Hematopoietic multipotent progenitor cell treated with erythropoietin and hydrocortisone succinate and interleukin-3 and kit ligand, for 17 days (in vitro differentiated cells): ENCODE measurements around the gene LRMDA.
"Not testable (repeated sequence)": the region's sequence is repeated elsewhere in the genome, so short reads cannot be mapped to it uniquely, and the experiment has no call there.

ENCODE experiments used
- DNase-seq: peaks from one replicate; pipeline ENCODE4 v3.0.0-alpha.2; 2015; ENCODE audit warnings: low spot score

Gene LRMDA

DNA sequence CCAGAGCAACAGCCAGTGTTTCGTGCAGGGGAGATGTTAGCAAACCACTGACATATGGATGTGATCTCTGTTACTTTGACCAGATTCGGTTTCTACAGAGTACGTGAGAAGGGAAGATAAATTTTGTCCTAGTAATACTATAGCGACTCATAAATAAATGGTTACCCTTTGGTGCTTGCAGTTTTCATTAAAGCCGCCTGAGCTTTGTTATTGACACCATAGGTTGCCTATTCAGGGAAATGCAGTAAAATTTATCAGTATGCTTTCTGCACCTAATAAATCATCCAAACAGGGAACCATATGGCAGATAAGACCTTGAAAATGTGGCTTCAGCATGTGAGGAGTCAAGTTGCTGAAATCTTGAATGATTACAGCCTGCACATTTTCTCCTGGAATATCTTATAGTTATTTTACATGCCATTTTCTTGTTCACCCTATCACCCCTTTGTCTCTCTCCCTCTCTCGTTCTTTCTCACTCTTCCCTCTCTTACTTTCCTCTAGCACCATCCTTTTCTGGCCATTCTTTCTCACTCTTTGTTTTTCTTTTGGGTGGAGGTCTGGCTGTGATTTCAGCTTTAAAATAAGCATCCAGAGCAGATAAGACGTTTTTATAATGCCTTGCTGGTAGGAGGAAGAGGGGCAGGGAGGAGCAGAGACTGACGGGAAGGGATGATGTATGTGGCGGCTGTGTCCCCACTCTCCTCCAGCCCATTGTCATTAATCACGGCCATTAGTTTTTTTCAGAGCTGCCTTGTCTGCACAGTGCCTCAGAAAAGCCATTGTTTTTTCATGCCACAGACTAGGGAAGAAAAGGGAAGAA lies 182.5 kb downstream of the LRMDA start:
- no peak for DNase-seq

DNA sequence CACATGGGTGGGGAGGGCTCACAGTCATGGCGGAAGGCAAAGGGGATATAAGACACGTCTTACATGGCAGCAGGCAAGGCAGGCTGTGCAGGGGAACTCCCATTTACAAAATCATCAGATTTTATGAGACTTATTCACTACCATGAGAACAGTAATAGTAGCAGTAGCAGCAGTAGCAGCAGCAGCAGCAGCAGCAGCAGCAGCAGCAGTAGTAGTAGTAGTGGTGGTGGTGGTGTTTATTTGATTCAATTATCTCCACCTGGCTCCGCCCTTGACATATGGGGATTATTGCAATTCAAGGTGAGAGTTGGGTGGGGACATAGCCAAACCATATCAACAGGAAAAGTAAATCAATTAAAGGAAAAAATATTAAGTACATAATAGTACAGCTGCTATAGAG lies 184.7 kb downstream of the LRMDA start:
- DNase-seq = no peak

DNA sequence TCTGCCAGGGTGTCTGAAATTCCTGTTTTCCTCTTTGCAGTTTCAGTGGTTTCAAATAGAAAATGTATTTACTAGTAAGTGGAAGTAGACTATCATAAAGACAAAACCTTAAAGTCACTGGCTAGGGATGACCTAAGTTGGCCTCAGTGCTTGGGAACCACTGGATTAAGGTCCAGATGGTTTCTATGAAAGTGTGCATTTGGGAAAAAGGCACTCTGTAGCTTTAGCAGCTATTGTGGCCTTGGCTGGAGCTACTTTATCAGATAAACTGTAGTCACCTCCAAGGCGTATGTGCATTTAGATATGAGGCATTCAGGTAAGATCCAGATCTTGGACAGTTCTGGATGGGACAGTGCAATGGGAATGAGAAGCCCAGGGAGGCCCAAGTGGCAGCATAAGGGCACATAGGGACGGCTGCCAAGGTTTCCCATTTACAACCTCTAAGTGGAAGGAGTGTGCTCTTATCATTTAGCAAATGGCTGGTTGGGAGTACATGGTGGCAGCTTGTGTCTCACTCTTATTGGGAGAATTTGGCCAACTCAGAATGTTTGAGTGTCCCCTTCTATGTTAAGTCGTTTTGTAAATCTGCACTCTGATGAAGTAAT lies 185.6 kb downstream of the LRMDA start:
- no peak for DNase-seq

DNA sequence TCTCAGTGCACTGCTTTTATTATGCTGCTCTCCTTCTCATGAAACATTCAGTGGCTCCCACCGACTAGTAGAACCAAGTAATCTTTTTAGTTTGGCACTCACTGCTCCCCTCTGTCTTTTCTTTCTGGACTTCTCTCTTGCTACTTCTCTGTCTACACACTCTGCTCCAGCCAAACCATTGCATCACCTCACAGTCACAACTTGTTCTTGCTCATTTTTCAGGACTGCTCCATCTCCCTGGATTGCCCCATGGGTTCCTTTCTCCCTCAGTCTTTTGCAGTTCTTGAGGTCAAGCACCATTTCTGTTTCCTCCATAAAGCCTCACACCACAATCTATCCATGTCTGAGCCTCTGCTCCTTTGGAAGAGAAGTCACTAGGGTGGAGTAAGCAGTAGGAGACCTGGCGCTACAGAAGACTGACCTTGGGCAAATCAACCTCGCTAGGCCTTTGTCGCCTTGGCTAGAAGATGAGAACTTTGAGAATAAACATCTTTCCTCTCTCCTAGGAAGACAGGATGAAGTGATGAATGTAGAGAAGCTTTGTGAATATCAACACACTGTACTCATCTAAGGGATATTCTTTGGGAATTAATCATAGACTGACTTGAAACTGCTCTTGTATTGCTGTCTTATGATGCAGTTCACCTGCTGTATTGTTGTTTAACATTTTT lies 186.2 kb downstream of the LRMDA start:
- no peak for DNase-seq

DNA sequence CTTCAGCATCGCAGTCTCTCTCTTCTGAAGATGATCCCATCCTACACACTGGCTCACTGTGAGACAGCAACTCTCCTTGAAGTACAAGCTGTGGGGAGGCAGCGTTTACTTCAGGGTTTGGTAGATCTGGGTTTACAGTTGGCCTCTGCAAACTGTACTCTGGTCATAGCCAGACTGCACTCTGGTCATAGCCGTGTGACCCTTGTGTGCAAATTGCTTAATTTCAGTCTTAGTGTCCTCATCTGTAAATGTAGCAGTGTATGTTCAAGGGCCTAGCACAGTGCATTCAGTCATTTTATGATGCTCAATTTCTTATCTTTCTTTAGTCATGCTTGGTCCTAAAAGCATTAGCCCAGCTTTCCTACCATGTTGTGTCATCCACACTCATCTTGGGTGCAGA lies 188.2 kb downstream of the LRMDA start:
- DNase-seq = no peak

DNA sequence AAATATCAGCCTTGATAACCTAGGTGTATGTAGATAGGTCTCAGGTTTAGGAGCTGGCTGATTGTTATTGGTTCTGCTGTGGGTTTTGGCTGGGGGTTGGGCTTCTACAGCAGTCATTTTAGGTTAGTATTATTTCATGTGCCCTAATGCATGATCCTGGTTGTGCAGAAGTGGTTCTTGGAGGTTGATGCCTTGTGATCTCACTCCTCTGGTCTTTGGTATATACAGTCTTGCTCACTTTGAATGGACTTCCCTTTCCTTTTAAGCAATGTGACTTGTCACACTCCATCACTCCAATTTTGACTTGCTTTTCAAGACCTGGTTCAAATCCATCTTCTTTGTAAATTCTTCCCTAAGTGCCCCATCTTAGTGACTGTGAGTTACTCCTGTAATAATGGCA lies 188.9 kb downstream of the LRMDA start:
- DNase-seq = no peak

DNA sequence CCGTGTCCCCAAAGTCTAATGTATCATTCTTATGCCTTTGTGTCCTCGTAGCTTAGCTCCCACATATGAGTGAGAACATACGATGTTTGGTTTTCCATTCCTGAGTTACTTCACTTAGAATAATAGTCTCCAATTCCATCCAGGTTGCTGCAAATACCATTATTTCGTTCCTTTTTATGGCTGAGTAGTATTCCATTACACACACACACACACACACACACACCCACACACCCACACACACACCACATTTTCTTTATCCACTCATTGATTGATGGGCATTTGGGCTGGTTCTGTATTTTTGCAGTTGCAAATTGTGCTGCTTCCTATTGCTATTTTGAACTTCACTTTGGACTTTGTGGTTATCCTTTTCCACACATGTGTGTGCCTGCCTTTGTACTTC lies 189.6 kb downstream of the LRMDA start:
- not testable (repeated sequence) for DNase-seq

DNA sequence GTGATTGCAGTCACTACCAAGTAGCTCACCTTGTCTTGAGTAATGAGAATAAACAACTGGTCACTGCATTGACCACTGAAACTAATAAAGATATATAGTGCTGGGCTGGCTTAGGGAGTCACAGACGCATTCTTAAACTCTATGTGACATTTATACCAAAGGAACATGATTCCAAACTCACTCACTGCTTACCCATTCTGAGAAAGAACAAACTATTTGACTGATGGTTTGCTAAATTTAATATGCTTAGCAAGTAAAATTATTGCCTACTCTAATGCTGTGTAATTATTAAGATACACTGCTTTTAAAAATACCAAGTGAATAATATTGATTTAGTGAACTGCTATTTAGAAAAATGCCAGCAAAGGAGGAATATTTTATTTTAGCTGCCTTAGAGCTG lies 191.1 kb downstream of the LRMDA start:
- no peak for DNase-seq

DNA sequence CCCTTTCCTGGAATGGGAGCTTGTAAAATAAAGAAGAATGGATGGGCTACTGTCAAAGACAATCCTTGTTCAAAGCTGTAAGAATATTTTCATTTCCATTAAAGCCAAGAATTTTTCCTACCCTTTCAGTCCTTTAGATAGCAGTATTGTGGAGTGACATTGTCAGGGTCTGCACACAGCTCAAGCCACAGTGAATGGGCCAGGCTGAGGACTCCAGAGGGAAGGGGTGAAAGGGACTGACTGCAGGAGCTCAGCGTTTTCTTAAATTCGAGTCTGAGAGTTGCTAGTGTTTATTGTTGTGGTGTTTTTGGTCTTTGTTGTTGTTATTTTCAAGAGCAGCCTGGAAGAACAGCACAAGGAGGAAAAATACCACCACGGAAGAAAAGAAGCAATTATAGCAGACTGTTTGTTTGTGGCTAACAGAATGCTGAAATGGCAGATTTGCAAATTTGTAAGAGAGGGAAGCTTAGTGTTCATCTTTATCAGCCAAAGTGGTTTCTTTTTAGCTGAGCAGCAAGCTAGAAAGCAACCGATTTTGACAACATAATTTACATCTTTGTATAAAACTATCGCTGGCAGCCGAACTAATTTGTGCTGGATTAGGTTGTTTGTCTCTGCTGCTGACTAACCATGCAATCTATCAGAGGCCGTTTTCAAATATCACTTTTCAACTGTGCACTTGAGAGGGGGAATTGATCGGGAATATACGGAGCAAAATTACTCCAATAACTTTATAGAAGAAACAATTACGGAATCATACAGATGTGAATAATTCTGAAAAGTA lies 192.1 kb downstream of the LRMDA start:
- DNase-seq = no peak

DNA sequence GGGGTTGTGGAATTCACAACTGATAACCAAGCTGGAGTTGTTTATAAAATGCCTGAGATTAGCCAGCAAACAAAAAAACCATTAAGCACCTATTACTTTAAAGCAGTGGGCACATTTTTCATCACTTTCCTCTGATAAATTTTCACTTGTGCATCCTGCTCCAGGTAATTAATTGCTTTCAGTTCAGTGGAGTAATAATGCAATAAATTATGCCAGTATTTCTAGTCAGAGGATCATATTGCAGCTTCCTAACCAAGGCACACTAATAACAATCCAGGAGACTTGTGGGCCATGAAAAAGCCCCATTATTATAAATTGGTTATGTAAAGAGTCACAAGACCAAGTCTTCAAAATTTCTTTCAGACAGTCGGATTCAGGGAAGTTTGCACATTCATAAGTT lies 193.2 kb downstream of the LRMDA start:
- no peak for DNase-seq

DNA sequence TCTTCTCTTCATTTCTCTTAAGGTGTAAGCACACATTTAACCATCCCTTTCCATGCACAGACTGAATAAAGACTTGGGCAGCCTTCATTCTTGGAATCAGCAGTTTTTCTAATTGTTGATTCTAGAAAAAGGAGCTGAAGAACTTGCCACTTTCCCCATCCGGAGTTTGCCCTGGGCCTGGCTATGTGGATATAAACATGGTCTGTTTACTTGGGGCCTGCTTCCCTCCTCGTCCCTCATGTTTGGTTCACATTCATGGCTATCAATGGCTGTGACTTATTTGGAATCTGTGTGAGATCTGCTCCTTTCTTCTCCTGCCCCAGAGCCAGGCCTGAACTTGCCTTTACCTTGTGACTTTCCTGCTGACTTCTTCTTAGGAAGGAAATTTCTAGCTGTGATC lies 199.3 kb downstream of the LRMDA start:
- no peak for DNase-seq

DNA sequence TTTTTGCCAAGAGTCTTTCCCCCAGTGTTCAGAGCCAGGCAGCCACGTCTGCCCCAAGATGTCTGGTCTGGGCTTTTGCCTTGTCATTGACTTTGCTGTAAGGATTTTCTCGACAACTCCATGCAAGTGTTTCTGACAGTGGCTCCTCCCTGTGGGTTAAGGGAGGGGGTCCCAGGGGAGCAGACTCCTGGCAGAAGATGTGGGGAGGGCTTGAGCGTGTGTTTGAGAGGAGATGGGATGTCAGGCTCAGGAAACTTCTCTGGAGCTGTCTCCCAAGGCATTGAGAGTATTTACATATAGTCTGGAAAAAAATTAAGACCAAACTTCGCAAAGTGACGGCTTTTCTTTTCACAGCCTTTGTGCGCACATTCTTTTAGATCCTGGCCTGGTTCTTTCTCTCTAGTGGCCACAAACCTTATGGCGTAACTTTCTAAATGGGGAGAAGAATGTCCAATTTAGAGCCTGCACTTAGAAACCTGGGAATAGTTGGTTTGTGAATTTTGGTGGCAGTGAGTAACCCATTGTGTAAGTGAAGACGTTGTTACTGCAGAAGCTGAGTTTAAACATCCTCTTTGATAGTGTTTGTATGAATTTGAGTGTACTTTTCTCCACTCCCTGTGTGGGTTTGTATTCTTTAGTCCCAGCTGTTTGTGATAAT lies 201.5 kb downstream of the LRMDA start:
- no peak for DNase-seq

DNA sequence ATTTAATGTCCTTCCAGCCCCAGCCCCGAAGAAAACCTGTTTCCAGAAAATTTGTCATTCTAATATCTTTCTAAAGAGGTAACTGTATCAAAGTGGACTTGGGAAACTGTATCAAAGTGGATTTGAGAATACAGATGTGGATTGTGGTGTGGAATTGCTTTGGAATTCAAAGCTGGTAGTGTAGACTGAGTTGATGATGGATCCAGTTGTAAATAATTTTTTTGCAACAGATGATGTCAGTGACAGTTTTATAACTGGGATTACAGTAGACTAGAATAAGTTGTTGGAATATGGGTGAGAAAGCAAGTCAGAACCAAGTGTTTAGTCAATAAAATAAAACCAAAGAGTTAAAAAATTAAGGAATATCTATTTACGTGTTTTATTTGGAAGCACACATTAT lies 202.1 kb downstream of the LRMDA start:
- DNase-seq = no peak

DNA sequence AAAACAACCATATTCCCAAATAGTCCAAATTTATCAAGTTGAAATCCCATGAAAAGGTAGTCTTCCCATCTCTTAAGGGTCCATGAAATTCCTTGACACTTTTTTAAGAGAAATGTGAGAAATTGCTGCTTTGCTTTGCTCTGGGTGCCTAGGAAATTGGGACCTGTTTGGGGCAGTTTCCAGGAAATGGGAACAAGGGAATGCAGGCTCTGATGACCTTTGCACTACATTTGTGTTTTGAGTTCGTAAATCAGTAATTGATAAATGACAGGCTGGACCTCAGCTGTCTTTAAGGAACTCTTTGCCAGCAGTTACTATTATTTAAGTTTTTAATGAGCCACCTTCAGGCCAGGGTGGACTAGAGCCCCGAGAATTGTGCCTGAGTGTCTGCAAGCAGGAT lies 203.5 kb downstream of the LRMDA start:
- no peak for DNase-seq

DNA sequence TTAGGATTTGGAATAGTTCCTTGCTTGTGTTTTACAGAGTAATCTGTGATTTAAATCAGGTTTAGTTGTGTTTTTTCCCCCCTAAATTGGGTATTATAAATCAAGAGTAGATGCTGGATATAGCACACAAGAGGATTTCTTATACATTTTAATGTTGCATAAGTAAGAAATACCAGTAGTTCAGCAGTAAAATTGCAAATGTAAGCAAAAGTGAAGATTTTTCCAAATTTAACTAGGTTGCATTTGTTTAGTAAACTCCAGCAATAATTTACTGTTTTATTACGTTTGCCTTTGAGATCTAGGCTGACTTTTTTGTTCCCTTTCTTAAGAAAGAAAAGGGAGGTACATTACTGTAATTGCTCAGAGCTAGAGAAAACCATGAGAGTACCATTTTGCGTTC lies 207.3 kb downstream of the LRMDA start:
- DNase-seq = no peak

DNA sequence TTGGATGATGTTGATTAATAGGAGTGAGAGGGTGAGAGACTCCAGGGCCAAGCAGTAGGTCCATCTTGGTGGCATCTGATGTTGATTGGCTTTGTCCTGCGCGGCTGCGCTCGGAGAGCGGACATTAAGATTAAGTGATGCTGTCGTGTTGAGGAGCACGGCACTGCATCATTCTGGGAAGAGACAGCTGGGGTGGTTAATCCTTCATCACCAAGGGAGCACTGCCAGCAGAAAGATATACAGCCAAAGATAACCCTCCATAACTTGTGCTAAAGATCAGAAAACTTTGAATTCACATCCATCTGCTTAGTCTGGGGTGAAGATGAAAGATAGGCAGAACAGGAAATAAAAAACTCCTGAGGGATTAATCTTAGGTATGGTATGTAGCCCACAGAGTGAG lies 208.3 kb downstream of the LRMDA start:
- no peak for DNase-seq

DNA sequence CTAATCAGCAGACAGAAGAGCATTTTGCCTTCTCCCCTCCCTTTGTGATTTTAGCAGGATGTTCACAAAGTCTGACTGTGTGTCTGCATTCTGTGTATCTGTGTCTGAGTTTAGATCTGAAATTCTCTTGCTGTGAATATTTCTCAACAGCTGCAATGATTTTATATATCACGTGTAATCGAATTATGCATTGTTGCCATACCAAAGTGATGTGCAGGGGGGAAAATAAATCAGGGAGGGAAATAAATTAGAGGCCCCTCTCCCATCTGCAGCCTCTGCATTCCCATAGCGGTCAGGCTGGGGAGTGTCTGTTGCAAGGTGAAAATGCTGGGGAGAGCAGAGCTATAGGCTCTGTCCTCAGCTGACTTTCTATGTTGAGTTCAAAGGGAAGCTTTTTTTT lies 209.0 kb downstream of the LRMDA start:
- no peak for DNase-seq

DNA sequence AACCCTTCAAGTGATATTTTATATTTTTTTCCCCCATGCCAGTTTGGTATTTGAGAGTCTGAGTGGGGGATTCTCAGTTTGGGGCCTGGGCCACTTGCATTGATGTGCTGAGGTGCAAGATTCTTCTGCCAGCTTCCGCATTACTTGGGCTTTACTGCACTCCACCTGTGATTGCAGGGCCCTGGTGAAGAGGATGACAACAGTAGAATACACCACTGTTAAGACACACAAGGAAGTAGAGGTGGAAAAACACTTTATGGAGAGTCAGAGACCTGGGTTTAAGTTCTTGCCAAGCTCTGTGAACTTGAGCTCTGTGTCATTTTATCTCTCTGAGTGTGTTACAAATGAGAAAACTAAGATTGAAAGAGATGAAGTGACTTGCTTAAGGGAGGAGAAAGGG lies 209.4 kb downstream of the LRMDA start:
- no peak for DNase-seq

DNA sequence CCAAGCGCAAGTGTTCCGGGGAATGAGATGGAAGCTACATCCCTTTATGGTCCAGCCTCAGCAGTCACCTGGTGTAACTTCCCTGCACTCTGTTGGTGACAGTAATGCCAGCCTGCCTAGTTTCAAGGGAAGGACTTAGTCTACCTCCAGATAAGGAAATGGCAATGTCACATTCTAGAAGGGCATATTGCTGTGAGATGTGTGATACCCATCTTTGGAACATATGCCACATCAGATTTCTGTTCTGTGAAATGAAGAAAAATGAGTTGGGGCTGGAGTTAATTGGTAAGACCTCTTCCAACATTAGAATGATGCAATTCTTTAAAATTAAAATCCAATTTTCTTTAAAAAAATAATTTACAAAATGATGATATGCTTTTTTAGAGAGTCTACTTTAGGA lies 212.0 kb downstream of the LRMDA start:
- no peak for DNase-seq

DNA sequence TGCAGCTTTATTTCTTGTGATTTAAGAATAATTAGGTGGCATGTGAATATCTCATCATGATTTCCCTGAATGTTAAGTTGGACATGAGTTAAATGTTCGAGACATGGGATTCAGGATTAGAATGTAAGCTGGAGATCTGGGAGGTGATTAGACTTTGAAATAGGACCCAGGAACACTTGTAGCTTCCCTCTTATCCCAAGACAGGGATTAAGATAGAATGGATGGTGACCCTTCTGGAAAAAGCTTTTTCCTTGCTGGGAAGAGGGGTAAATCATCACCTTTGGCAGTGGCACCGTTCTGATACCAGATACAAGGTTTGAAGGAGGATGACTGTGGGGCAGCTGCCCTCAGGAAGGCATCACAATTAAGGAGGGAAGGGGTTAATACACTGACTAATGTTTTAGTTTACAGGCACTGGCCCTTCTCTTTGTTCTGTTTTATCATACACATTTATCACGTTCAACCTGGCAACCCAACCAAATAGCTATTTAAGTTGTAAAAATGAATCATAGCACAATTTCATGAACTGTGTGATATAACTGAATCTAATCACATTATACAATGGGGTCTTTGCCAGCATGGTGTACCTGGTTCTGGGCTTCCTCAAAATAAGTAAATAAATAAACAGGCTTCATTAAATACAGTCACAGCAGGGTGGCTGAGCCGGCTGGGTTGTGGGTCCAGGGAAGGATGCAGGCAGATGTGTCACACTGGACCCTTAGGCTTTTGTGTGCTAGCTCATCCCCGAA lies 212.7 kb downstream of the LRMDA start:
- DNase-seq = no peak

DNA sequence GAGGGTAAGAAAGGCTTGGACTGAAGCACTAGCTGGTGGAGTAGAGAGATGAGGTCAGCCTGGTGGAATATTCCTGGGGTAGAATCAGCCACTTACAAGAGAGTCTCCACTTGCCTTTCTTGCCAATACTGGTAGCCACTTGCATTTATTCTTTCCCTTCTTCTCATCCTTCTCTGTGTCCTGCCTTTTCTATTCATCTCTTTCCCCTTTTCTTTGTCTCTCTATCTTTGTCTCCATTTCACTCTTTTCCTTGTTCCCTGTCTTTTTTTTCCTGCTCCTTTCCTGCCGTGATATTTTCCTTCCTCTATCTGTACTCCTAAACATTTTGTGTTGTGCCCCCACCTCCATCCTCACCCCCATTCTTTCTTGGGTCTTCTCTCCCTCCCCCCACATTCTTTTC lies 214.3 kb downstream of the LRMDA start:
- DNase-seq = no peak
